HL-60 (cell line): ENCODE measurements around the gene SCLT1.

Experiments
- DNase-seq, 2 experiments: peaks; one replicate each; pipeline ENCODE4 v3.0.0-alpha.2; 2010 to 2020; ENCODE audit warnings: low read depth in 1 of 2, low spot score in 1 of 2
- H3K27ac ChIP-seq: fragments of 250-450 bp; sonication (Bioruptor Pico); replicated peaks from 2 replicates; pipeline ENCODE4 v1.5.1; 2020; ENCODE audit warnings: mild to moderate bottlenecking, moderate library complexity
- H3K27me3 ChIP-seq: fragments of 250-450 bp; sonication (Bioruptor Pico); 2 replicates; pipeline ENCODE4 v1.5.1; 2021; ENCODE audit warnings: mild to moderate bottlenecking, moderate library complexity; ENCODE audit not compliant: insufficient read depth, poor library complexity, severe bottlenecking
- H3K4me3 ChIP-seq: replicated peaks from 2 replicates; pipeline ENCODE4 v1.5.1; 2011; ENCODE audit warnings: mild to moderate bottlenecking, control low read depth, low read length; ENCODE audit not compliant: insufficient read depth
- GABPA ChIP-seq: IDR thresholded peaks from 2 replicates; pipeline ENCODE4 v1.6.1; 2012; ENCODE audit warnings: low read depth
- POLR2AphosphoS5 ChIP-seq: IDR thresholded peaks from 2 replicates; pipeline ENCODE4 v1.6.1; 2012; ENCODE audit warnings: low read depth
- SPI1 ChIP-seq: IDR thresholded peaks from 2 replicates; pipeline ENCODE4 v1.6.1; 2012; ENCODE audit warnings: low read depth, mild to moderate bottlenecking, borderline replicate concordance
- TF ChIP-seq, protein P1 (sequence below): IDR thresholded peaks from 2 replicates; pipeline ENCODE4 v1.6.1; 2012; ENCODE audit warnings: low read depth; ENCODE audit not compliant: insufficient replicate concordance
- TF ChIP-seq, protein P2 (sequence below): IDR thresholded peaks from one replicate; pipeline ENCODE4 v1.5.1; 2011; ENCODE audit warnings: low read length, control low read depth, inconsistent platforms; ENCODE audit not compliant: insufficient read depth

Gene SCLT1

DNA sequence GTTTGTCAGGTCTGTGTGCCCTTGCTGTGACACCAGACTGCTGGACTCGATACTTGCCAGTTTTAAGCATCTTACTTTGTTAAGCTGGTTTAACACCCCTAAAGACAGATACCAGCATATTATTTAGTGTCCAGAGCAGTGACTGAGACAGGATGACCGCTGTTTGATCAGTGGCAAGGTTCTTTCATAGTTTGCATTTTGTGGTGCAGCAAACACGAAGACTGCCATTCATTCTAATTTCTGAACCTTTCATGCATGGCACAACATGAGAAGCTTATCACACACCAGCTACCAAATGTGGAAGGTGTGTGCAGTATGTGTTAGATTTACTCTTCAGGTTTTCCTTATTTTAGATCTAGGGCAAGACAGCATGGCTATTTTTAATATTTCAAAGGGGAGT, 255.7 kb downstream of the SCLT1 start:
- no peak overlapping the region for H3K4me3 ChIP-seq
- TF ChIP-seq GABPA (no peak), SPI1 (no peak), POLR2AphosphoS5 (no peak)
- TF ChIP-seq, protein P1, sequence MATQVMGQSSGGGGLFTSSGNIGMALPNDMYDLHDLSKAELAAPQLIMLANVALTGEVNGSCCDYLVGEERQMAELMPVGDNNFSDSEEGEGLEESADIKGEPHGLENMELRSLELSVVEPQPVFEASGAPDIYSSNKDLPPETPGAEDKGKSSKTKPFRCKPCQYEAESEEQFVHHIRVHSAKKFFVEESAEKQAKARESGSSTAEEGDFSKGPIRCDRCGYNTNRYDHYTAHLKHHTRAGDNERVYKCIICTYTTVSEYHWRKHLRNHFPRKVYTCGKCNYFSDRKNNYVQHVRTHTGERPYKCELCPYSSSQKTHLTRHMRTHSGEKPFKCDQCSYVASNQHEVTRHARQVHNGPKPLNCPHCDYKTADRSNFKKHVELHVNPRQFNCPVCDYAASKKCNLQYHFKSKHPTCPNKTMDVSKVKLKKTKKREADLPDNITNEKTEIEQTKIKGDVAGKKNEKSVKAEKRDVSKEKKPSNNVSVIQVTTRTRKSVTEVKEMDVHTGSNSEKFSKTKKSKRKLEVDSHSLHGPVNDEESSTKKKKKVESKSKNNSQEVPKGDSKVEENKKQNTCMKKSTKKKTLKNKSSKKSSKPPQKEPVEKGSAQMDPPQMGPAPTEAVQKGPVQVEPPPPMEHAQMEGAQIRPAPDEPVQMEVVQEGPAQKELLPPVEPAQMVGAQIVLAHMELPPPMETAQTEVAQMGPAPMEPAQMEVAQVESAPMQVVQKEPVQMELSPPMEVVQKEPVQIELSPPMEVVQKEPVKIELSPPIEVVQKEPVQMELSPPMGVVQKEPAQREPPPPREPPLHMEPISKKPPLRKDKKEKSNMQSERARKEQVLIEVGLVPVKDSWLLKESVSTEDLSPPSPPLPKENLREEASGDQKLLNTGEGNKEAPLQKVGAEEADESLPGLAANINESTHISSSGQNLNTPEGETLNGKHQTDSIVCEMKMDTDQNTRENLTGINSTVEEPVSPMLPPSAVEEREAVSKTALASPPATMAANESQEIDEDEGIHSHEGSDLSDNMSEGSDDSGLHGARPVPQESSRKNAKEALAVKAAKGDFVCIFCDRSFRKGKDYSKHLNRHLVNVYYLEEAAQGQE, result no peak
- TF ChIP-seq, protein P2, sequence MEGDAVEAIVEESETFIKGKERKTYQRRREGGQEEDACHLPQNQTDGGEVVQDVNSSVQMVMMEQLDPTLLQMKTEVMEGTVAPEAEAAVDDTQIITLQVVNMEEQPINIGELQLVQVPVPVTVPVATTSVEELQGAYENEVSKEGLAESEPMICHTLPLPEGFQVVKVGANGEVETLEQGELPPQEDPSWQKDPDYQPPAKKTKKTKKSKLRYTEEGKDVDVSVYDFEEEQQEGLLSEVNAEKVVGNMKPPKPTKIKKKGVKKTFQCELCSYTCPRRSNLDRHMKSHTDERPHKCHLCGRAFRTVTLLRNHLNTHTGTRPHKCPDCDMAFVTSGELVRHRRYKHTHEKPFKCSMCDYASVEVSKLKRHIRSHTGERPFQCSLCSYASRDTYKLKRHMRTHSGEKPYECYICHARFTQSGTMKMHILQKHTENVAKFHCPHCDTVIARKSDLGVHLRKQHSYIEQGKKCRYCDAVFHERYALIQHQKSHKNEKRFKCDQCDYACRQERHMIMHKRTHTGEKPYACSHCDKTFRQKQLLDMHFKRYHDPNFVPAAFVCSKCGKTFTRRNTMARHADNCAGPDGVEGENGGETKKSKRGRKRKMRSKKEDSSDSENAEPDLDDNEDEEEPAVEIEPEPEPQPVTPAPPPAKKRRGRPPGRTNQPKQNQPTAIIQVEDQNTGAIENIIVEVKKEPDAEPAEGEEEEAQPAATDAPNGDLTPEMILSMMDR, result no peak
- no peak overlapping the region for H3K27ac ChIP-seq
- DNase-seq, result no peak
- H3K27me3 ChIP-seq, result no peaks in the 10 kb centered on the region

DNA sequence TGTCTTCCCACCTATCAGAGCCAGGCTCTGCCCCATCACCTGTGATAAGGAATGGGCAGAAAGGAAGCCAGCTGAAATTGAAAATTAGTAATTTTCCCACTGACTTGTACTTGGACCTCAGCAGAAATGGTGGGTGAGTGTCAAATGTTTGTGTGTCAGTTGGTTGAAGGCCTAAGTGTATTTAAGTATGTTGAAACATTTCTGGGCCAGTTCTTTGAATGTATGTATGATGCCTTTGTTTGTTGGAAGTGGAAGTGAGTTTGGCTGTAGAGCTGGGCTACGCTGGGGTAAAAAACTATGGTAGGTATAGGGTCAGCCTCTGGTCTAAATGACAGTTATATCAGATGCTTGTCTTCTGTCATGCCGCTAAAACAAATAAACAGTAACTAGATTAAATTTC, 256.1 kb downstream of the SCLT1 start:
- H3K4me3 ChIP-seq, result no peak overlapping the region
- H3K27ac ChIP-seq, result no peak overlapping the region
- no peak for DNase-seq
- H3K27me3 ChIP-seq, result no peaks in the 10 kb centered on the region
- TF ChIP-seq GABPA (no peak), SPI1 (no peak), POLR2AphosphoS5 (no peak)
- TF ChIP-seq, protein P1, result no peak
- TF ChIP-seq, protein P2, result no peak

DNA sequence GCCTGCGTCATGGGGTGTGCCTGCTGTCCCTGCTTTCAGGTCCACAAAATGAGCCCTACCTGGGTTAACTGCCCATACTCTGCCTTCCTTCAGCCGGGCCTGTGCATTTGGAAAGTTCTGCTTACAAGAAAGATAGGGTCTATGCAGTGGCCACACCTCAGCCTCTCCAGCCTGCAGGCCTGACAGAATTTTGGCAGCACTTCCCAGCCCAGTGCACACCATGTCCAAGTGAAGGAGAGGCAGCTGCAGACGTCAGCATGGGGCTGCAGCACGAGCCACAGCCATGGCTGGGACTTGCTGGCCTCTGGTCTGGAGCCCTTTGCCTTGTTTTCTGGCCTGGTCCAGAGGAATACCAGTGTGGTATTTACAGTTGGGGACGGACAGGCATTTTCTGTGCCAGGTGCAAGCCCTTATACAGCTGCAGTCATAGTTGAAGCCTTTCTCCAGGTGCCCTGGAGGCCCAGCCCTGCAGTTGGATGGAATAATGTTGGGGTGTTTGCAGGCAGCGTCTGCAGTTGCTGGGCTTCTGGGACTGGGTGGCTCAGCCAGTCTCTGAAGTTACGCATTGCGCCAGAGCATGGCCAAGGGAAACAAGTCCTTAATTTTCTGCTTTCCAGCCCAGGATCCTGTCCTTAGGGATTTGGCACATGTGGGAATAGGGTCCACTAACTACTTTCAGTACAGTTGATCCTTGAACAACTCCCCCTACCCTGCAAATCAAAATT, 257.7 kb downstream of the SCLT1 start:
- H3K27ac ChIP-seq, result no peak overlapping the region
- no peaks in the 10 kb centered on the region for H3K27me3 ChIP-seq
- TF ChIP-seq, protein P2, result no peak
- H3K4me3 ChIP-seq, result no peak overlapping the region
- DNase-seq, result no peak
